ENCODE data around the gene ZNF490.
"Not testable (repeated sequence)": the region's sequence is repeated elsewhere in the genome, so short reads cannot be mapped to it uniquely, and the experiment has no call there.

Gene ZNF490

GRCh38 chr19:12623361-12624031, 12.9 kb upstream of the ZNF490 start:
- DNase-seq (ENCODE audit: extremely low read depth, low read depth): no peak
- H3K4me3 ChIP-seq (replicated peaks; ENCODE audit: low read depth, low read length): no peak overlapping the region
- TF ChIP-seq CTCF (IDR thresholded peaks at IDR 0.05; ENCODE audit: low read depth, low read length, missing control alignments): no peak

GRCh38 chr19:12621253-12622024, 10.8 kb upstream of the ZNF490 start:
- DNase-seq (ENCODE audit: extremely low read depth, low read depth); H3K4me3 ChIP-seq (replicated peaks; ENCODE audit: low read depth, low read length): not testable (repeated sequence)

- H3K4me3 ChIP-seq (replicated peaks; ENCODE audit: low read depth, low read length): no peak overlapping the region
- no peak for DNase-seq (ENCODE audit: extremely low read depth, low read depth)
- TF ChIP-seq CTCF (IDR thresholded peaks at IDR 0.05; ENCODE audit: low read depth, low read length, missing control alignments): no peak
Measured at GRCh38 chr19:12617646-12618045, 7.0 kb upstream of the ZNF490 start.

GRCh38 chr19:12611361-12611699, 717 bp upstream of the ZNF490 start:
- peak overlapping the region; percentile 98 for H3K4me3 ChIP-seq (replicated peaks; ENCODE audit: low read depth, low read length)
- peak; percentile 26 for DNase-seq (ENCODE audit: extremely low read depth, low read depth)
- no peak for TF ChIP-seq CTCF (IDR thresholded peaks at IDR 0.05; ENCODE audit: low read depth, low read length, missing control alignments)

- TF ChIP-seq CTCF (IDR thresholded peaks at IDR 0.05; ENCODE audit: low read depth, low read length, missing control alignments): no peak
- no peak overlapping the region for H3K4me3 ChIP-seq (replicated peaks; ENCODE audit: low read depth, low read length)
- no peak for DNase-seq (ENCODE audit: extremely low read depth, low read depth)
Measured at GRCh38 chr19:12607631-12608030, 3.0 kb downstream of the ZNF490 start.

GRCh38 chr19:12606796-12607195, 3.8 kb downstream of the ZNF490 start:
- no peak for TF ChIP-seq CTCF (IDR thresholded peaks at IDR 0.05; ENCODE audit: low read depth, low read length, missing control alignments)
- DNase-seq (ENCODE audit: extremely low read depth, low read depth): no peak
- H3K4me3 ChIP-seq (replicated peaks; ENCODE audit: low read depth, low read length): no peak overlapping the region

- TF ChIP-seq CTCF (IDR thresholded peaks at IDR 0.05; ENCODE audit: low read depth, low read length, missing control alignments): no peak
- no peak for DNase-seq (ENCODE audit: extremely low read depth, low read depth)
- no peak overlapping the region for H3K4me3 ChIP-seq (replicated peaks; ENCODE audit: low read depth, low read length)
Measured at GRCh38 chr19:12603714-12604113, 6.9 kb downstream of the ZNF490 start.

Measured in HFF-Myc (cell line).